DND-41 (cell line): ENCODE results near the gene PRAC2.

Experiments used
- ATAC-seq: fragments of 200-7000 bp; cut with Tn5 transposase; 3 replicates; pipeline ENCODE4 v1.9.1; 2021; ENCODE audit warnings: low read depth; ENCODE audit not compliant: insufficient read depth
- DNase-seq: peaks from one replicate; pipeline ENCODE4 v3.0.0-alpha.2; 2020
- H2AFZ ChIP-seq: 2 replicates; pipeline ENCODE4 v1.6.0; 2012; ENCODE audit warnings: low read depth, low read length
- H3K27ac ChIP-seq: 2 replicates; pipeline ENCODE4 v1.5.1; 2012; ENCODE audit warnings: low read length, inconsistent platforms
- H3K27me3 ChIP-seq: fragments of 200-600 bp; sonication (generic); 2 replicates; pipeline ENCODE4 v1.6.0; 2012; ENCODE audit warnings: low read length, mild to moderate bottlenecking, inconsistent platforms; ENCODE audit not compliant: insufficient read depth, poor library complexity
- H3K36me3 ChIP-seq: 2 replicates; pipeline ENCODE4 v1.5.1; 2012; ENCODE audit warnings: low read length, inconsistent platforms; ENCODE audit not compliant: insufficient read depth
- H3K4me1 ChIP-seq: 2 replicates; pipeline ENCODE4 v1.5.1; 2012; ENCODE audit warnings: mild to moderate bottlenecking, low read length; ENCODE audit not compliant: insufficient read depth
- H3K4me2 ChIP-seq: 2 replicates; pipeline ENCODE4 v1.6.0; 2012; ENCODE audit warnings: mild to moderate bottlenecking, moderate library complexity, low read length, inconsistent platforms; ENCODE audit not compliant: insufficient read depth
- H3K4me3 ChIP-seq, 2 experiments: fragments of 200-600 bp in 1 of 2; shearing (Covaris generic) in 1 of 2; 2 replicates each; pipeline ENCODE4 v1.5.1; 2012 to 2016; ENCODE audit warnings: inconsistent platforms in 2 of 2, low read length in 2 of 2, mild to moderate bottlenecking in 2 of 2, low read depth in 1 of 2, moderate library complexity in 1 of 2
- H3K79me2 ChIP-seq: 2 replicates; pipeline ENCODE4 v1.6.0; 2012; ENCODE audit warnings: low read length, inconsistent platforms; ENCODE audit not compliant: insufficient read depth
- H3K9ac ChIP-seq: 2 replicates; pipeline ENCODE4 v1.6.0; 2012; ENCODE audit warnings: low read depth, mild to moderate bottlenecking, inconsistent platforms, low read length, moderate library complexity
- H3K9me3 ChIP-seq: 2 replicates; pipeline ENCODE4 v1.5.1; 2012; ENCODE audit warnings: low read length, moderate library complexity, mild to moderate bottlenecking, inconsistent platforms; ENCODE audit not compliant: insufficient read depth, severe bottlenecking
- H4K20me1 ChIP-seq: 2 replicates; pipeline ENCODE4 v1.6.0; 2012; ENCODE audit warnings: low read length; ENCODE audit not compliant: insufficient read depth
- CTCF ChIP-seq: IDR thresholded peaks from 2 replicates; pipeline ENCODE4 v1.5.1; 2012; ENCODE audit warnings: borderline replicate concordance, low read length, moderate library complexity, mild to moderate bottlenecking; ENCODE audit not compliant: poor library complexity, severe bottlenecking; ENCODE audit errors: extremely low read depth
- EZH2 ChIP-seq: IDR thresholded peaks from 3 replicates; pipeline ENCODE4 v1.6.1; 2012; ENCODE audit warnings: borderline replicate concordance, low read depth, mild to moderate bottlenecking, moderate library complexity, low read length, inconsistent platforms; ENCODE audit not compliant: severe bottlenecking

Gene PRAC2

GRCh38 chr17:48725004-48725287 is 2.0 kb downstream of the PRAC2 start:
- Histone ChIP-seq H3K27me3 (peaks cover 30% of the 10 kb centered on the region), H3K79me2 (no peaks in the 10 kb centered on the region), H3K9me3 (no peaks in the 10 kb centered on the region), H3K4me2 (no peak overlapping the region), H3K4me3 (no peak overlapping the region), H3K27ac (no peak overlapping the region), H4K20me1 (no peaks in the 10 kb centered on the region), H3K4me1 (no peaks in the 10 kb centered on the region), H3K9ac (no peak overlapping the region), H3K36me3 (no peaks in the 10 kb centered on the region), H2AFZ (no peak overlapping the region)
- TF ChIP-seq CTCF (no peak), EZH2 (no peak)
- no peak for ATAC-seq
- DNase-seq = no peak

- H3K27ac ChIP-seq = no peak overlapping the region
- H3K27me3 ChIP-seq = peaks cover 34% of the 10 kb centered on the region
- no peak overlapping the region for H2AFZ ChIP-seq
- H3K9ac ChIP-seq = no peak overlapping the region
- H3K36me3 ChIP-seq = no peaks in the 10 kb centered on the region
- DNase-seq (no peak), ATAC-seq (no peak)
- no peaks in the 10 kb centered on the region for H3K9me3 ChIP-seq
- TF ChIP-seq CTCF = no peak
- no peak for TF ChIP-seq EZH2
- H4K20me1 ChIP-seq = no peaks in the 10 kb centered on the region
- H3K4me1 ChIP-seq = no peaks in the 10 kb centered on the region
- no peaks in the 10 kb centered on the region for H3K79me2 ChIP-seq
- H3K4me2 ChIP-seq = no peak overlapping the region
- no peak overlapping the region for H3K4me3 ChIP-seq
Measured at GRCh38 chr17:48725288-48726064, 2.5 kb downstream of the PRAC2 start.

GRCh38 chr17:48726114-48726915 is 3.3 kb downstream of the PRAC2 start:
- H2AFZ ChIP-seq = no peak overlapping the region
- ATAC-seq (no peak), DNase-seq (no peak)
- H3K4me3 ChIP-seq = no peak overlapping the region
- no peaks in the 10 kb centered on the region for H3K36me3 ChIP-seq
- peaks cover 38% of the 10 kb centered on the region for H3K27me3 ChIP-seq
- no peak overlapping the region for H3K4me2 ChIP-seq
- H3K9ac ChIP-seq = no peak overlapping the region
- no peaks in the 10 kb centered on the region for H3K9me3 ChIP-seq
- no peak overlapping the region for H3K27ac ChIP-seq
- TF ChIP-seq EZH2 (no peak), CTCF (no peak)
- no peaks in the 10 kb centered on the region for H3K79me2 ChIP-seq
- no peaks in the 10 kb centered on the region for H4K20me1 ChIP-seq
- H3K4me1 ChIP-seq = no peaks in the 10 kb centered on the region
